Spleen (tissue), 7 donors: Measurements from ENCODE around the gene AFAP1.

Experiments used
- POLR2A ChIP-seq, 3 donors: fragments of 450-650 bp; IDR thresholded peaks; one replicate each; pipeline ENCODE4 v1.5.1; 2017; ENCODE audit warnings: antibody characterized with exemption in 3 of 3, mild to moderate bottlenecking in 1 of 3
- TF ChIP-seq, protein P1 (sequence below), 11 experiments: fragments of 200-600 bp in 7 of 11; fragments of 450-650 bp in 4 of 11; sonication (generic) in 4 of 11; IDR thresholded peaks in 8 of 11; conservative IDR thresholded peaks in 3 of 11; 1 replicate in 7 of 11; 2 replicates in 4 of 11; pipeline versions ENCODE4 v1.4.0 to v1.8.0; 2016 to 2021; ENCODE audit warnings: antibody characterized with exemption in 11 of 11, inconsistent platforms in 4 of 11, mild to moderate bottlenecking in 1 of 11
- donor health status: DM: no; HTN: no; CAD: no; lungs with moderate emphysema.
- donor health status: DM: no; HTN: no; CAD: no.
- donor health status: DM: no; HTN: no; CAD: no.

DNA sequence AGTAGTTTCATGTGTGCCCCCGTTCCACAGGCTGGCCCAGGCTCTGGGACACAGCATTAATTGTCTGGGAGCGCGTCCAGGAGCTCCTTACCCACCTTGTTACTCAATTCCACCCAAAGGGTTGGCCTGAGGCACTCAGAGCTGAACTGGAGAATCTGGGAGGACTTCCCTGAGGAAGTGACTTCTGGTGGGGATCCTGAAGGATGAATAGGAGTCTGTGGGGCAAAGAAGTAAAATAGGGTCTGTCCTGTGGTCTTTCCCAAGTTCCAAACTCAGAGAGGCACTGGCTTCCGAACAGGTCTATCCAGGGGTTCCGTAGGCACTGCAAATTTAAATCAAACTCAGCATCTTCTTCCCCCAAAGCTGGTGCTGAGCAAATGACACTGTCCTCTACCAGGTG lies 204.3 kb downstream of the AFAP1 start:
- TF ChIP-seq, protein P1, sequence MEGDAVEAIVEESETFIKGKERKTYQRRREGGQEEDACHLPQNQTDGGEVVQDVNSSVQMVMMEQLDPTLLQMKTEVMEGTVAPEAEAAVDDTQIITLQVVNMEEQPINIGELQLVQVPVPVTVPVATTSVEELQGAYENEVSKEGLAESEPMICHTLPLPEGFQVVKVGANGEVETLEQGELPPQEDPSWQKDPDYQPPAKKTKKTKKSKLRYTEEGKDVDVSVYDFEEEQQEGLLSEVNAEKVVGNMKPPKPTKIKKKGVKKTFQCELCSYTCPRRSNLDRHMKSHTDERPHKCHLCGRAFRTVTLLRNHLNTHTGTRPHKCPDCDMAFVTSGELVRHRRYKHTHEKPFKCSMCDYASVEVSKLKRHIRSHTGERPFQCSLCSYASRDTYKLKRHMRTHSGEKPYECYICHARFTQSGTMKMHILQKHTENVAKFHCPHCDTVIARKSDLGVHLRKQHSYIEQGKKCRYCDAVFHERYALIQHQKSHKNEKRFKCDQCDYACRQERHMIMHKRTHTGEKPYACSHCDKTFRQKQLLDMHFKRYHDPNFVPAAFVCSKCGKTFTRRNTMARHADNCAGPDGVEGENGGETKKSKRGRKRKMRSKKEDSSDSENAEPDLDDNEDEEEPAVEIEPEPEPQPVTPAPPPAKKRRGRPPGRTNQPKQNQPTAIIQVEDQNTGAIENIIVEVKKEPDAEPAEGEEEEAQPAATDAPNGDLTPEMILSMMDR (IDR thresholded peaks at IDR 0.05 in 8 of 11, conservative IDR thresholded peaks at IDR 0.05 in 3 of 11), result no peak
- TF ChIP-seq POLR2A (IDR thresholded peaks at IDR 0.05), result no peak
